ENCODE data around the gene SNED1.

Gene SNED1

GRCh38 chr2:241069821-241070281 lies 71.4 kb downstream of the SNED1 start:
- no peak overlapping the region for H3K4me3 ChIP-seq (ENCODE audit: low read depth, low read length)
- no peak for DNase-seq
- TF ChIP-seq CTCF (IDR thresholded peaks at IDR 0.05; ENCODE audit: low read depth, low read length): no peak
- H3K27me3 ChIP-seq: no peaks in the 10 kb centered on the region
- no peaks in the 10 kb centered on the region for H3K36me3 ChIP-seq
- no peaks in the 10 kb centered on the region for H3K9me3 ChIP-seq
- no peaks in the 10 kb centered on the region for H3K4me1 ChIP-seq

- Histone ChIP-seq H3K27me3 (no peaks in the 10 kb centered on the region), H3K36me3 (no peaks in the 10 kb centered on the region), H3K9me3 (no peaks in the 10 kb centered on the region), H3K4me3 (ENCODE audit: low read depth, low read length) (no peak overlapping the region), H3K4me1 (no peaks in the 10 kb centered on the region)
- DNase-seq: no peak
- no peak for TF ChIP-seq CTCF (IDR thresholded peaks at IDR 0.05; ENCODE audit: low read depth, low read length)
These were observed 71.9 kb downstream of the SNED1 start for GRCh38 chr2:241070361-241070760.

- Histone ChIP-seq H3K4me3 (ENCODE audit: low read depth, low read length) (no peak overlapping the region), H3K9me3 (no peaks in the 10 kb centered on the region), H3K4me1 (no peaks in the 10 kb centered on the region), H3K36me3 (no peaks in the 10 kb centered on the region), H3K27me3 (no peaks in the 10 kb centered on the region)
- TF ChIP-seq CTCF (IDR thresholded peaks at IDR 0.05; ENCODE audit: low read depth, low read length): no peak
- DNase-seq: no peak
These were observed 72.6 kb downstream of the SNED1 start for GRCh38 chr2:241070811-241071676.

GRCh38 chr2:241071677-241072111 lies 73.3 kb downstream of the SNED1 start:
- DNase-seq: no peak
- no peaks in the 10 kb centered on the region for H3K36me3 ChIP-seq
- no peaks in the 10 kb centered on the region for H3K9me3 ChIP-seq
- H3K27me3 ChIP-seq: no peaks in the 10 kb centered on the region
- H3K4me1 ChIP-seq: no peaks in the 10 kb centered on the region
- H3K4me3 ChIP-seq (ENCODE audit: low read depth, low read length): no peak overlapping the region
- no peak for TF ChIP-seq CTCF (IDR thresholded peaks at IDR 0.05; ENCODE audit: low read depth, low read length)

- no peaks in the 10 kb centered on the region for H3K36me3 ChIP-seq
- no peaks in the 10 kb centered on the region for H3K27me3 ChIP-seq
- DNase-seq: no peak
- H3K4me3 ChIP-seq (ENCODE audit: low read depth, low read length): no peak overlapping the region
- H3K4me1 ChIP-seq: no peaks in the 10 kb centered on the region
- no peaks in the 10 kb centered on the region for H3K9me3 ChIP-seq
- TF ChIP-seq CTCF (IDR thresholded peaks at IDR 0.05; ENCODE audit: low read depth, low read length): no peak
These were observed 73.7 kb downstream of the SNED1 start for GRCh38 chr2:241072151-241072550.

GRCh38 chr2:241072553-241073165 lies 74.2 kb downstream of the SNED1 start:
- no peak overlapping the region for H3K4me3 ChIP-seq (ENCODE audit: low read depth, low read length)
- no peaks in the 10 kb centered on the region for H3K4me1 ChIP-seq
- H3K9me3 ChIP-seq: no peaks in the 10 kb centered on the region
- TF ChIP-seq CTCF (IDR thresholded peaks at IDR 0.05; ENCODE audit: low read depth, low read length): no peak
- no peaks in the 10 kb centered on the region for H3K27me3 ChIP-seq
- no peaks in the 10 kb centered on the region for H3K36me3 ChIP-seq
- DNase-seq: no peak
